NCI-H1694 treated with DMSO at 0.1 percent for 48 hours (cell line): ENCODE data around the gene KCNK4.
A peak's percentile ranks its signal among the peaks of the same experiment; 100 is the strongest.

ENCODE experiments used
- DNase-seq: peaks from one replicate; lab custom pipeline; 2025; lab: John Stamatoyannopoulos, UW

KCNK4 gene

GRCh38 chr11:64290352-64291261 is 495 bp upstream of the KCNK4 start:
- no peak for DNase-seq

GRCh38 chr11:64291752-64292459 is 804 bp downstream of the KCNK4 start:
- no peak for DNase-seq

GRCh38 chr11:64292460-64293254 is 1.6 kb downstream of the KCNK4 start:
- DNase-seq, result no peak

- DNase-seq, result no peak
Observed at GRCh38 chr11:64294774-64295173, 3.7 kb downstream of the KCNK4 start.

- no peak for DNase-seq
Observed at GRCh38 chr11:64295760-64296159, 4.7 kb downstream of the KCNK4 start.

GRCh38 chr11:64296236-64296635 is 5.1 kb downstream of the KCNK4 start:
- DNase-seq, result no peak

- DNase-seq, result no peak
Observed at GRCh38 chr11:64296830-64297698, 6.0 kb downstream of the KCNK4 start.

- no peak for DNase-seq
Observed at GRCh38 chr11:64297699-64298358, 6.7 kb downstream of the KCNK4 start.

- no peak for DNase-seq
Observed at GRCh38 chr11:64298966-64299846, 8.1 kb downstream of the KCNK4 start.

- no peak for DNase-seq
Observed at GRCh38 chr11:64299847-64300648, 8.9 kb downstream of the KCNK4 start, which contains the start of gene CATSPERZ. Gene CATSPERZ, plus strand, starts transcription at chr11:64300358. Its CDS starts 53 bp downstream, at chr11:64300411.

- no peak for DNase-seq
Observed at GRCh38 chr11:64303109-64304031, 12.3 kb downstream of the KCNK4 start.

- DNase-seq, result no peak
Observed at GRCh38 chr11:64304032-64304315, 12.9 kb downstream of the KCNK4 start.

GRCh38 chr11:64304316-64305072 is 13.4 kb downstream of the KCNK4 start:
- DNase-seq, result peak; percentile 77

- peak; percentile 96 for DNase-seq
Observed at GRCh38 chr11:64305075-64305690, 14.1 kb downstream of the KCNK4 start, which contains the start of gene ESRRA. Gene ESRRA, plus strand, starts transcription at chr11:64305524. Its CDS starts 1,656 bp downstream, at chr11:64307180.

- DNase-seq, result no peak
Observed at GRCh38 chr11:64305691-64306562, 14.8 kb downstream of the KCNK4 start.

- no peak for DNase-seq
Observed at GRCh38 chr11:64306563-64306875, 15.4 kb downstream of the KCNK4 start.
